ENCODE measurements around the gene SNAP23.
"Not testable (repeated sequence)": the region's sequence is repeated elsewhere in the genome, so short reads cannot be mapped to it uniquely, and the experiment has no call there.

The SNAP23 gene

GRCh38 chr15:42498212-42499068 lies 3.0 kb downstream of the SNAP23 start:
- no peak for DNase-seq (ENCODE audit: low read depth)

- DNase-seq (ENCODE audit: low read depth): no peak
These were observed 4.6 kb downstream of the SNAP23 start for GRCh38 chr15:42499858-42500609.

DNA sequence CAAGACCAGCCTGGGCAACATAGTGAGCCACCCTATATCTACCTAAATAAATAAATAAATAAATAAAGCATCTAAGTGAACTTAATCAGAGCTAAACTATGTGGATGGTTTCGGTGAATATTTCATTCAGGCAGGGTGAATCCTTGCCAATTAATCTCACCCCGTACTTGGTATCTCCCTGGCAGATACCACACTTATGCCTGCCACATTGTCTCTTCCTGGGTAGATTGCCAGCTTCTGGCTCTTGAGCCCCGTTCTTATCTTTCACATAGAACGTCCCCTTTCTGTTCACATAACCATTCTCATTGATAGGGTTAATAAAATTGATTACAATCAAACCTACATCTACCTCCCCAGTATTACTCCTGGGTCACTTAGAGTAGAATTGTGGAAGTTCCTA lies 7.0 kb downstream of the SNAP23 start:
- no peak for DNase-seq (ENCODE audit: low read depth)

DNA sequence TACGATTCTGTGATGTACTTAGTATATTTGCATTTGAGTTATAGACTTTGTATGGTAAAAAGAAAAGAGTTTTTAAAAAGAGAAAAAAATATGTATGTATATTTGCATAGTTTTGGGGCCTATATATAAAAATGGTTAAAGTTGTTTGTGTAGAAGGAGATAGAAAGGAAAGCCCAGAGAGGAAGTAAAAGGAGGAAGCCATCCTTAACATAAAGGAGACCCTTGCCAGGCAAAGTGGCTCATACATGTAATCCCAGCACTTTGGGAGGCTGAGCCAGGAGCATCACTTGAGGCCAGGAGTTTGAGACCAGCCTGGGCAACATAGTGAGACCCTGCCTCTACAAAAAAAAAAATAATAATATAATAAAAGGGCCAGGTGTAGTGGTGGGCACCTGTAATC lies 8.4 kb downstream of the SNAP23 start:
- DNase-seq (ENCODE audit: low read depth): no peak

GRCh38 chr15:42504631-42505030 lies 9.2 kb downstream of the SNAP23 start:
- no peak for DNase-seq (ENCODE audit: low read depth)

DNA sequence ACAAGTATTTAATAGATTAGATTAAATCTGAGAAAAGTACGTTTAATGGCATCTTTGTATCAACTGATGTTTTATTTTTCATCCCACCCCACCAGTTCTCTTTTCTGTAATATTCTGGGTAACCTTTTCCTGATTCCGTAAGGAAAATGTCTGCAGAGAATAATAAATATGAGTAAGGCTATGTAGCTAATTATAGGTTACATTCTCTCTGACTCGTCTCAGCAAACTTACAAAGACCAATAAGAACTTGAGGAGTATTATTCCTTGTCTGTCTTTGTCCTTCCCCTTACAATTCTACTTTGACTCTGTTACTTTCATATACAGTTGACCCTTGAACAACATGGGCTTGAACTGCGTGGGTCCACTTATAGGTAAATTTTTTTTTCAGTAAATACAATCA lies 12.1 kb downstream of the SNAP23 start:
- no peak for DNase-seq (ENCODE audit: low read depth)

DNA sequence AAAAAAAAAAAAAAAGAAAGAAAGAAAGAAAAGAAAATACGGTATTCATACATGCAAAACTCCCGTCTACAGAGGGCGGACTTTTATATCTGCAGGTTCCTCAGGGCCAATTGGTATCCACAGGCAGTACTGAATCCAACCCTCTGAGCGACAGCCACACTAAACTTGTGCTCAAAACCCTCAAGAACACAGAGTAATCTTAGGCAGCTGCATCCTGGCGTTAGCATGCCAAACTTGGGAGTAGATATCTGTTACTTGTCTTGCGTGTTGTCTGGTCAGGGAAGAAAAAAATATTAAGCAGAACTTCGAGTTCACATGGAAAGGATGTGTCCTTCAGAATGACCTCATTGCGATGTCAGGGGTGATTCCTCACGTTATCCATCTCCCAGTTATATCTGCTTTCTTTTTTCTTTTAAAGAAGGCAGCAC lies 12.8 kb downstream of the SNAP23 start:
- peak; percentile 91 for DNase-seq (ENCODE audit: low read depth)

- DNase-seq (ENCODE audit: low read depth): peak; percentile 36
These were observed 15.0 kb downstream of the SNAP23 start for GRCh38 chr15:42510258-42511006.

DNA sequence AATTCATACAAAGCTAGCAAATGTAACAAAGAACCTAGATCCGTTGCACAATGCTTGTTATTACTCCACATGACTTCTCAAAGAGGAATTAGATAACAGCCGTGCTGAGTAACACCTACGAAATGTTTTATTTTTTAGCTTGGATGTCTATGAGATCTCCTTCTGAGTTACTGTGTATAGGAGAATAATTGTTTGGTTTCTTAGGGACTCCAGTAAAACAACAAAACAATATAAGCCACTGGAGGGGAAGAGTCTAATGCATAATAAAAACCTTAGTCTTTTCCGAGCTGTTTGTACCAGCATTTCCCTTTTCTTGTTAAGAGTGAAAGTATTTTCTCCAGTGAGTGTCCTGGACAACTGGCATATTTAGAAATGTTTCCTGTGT lies 15.6 kb downstream of the SNAP23 start:
- peak; percentile 93 for DNase-seq (ENCODE audit: low read depth)

- DNase-seq (ENCODE audit: low read depth): no peak
These were observed 27.9 kb downstream of the SNAP23 start for GRCh38 chr15:42523331-42523730.

DNA sequence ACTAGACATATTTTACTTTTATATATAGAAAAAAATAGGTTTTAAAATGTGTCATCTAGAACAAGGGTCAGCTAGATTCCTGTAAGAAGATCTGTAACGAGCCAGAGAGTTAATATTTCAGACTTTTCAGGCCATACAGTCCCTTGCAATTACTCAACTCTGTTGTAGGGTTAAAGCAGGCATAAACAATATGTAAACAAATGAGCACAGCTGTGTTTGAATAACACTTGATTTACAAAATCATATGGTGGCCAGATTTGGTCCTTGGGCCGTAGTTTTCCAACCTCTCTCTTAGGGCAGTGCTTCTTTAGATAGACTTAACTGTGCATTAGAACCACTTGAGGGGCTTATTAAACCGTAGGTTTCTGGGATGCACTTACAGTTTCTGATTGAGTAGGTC lies 33.5 kb downstream of the SNAP23 start:
- no peak for DNase-seq (ENCODE audit: low read depth)

DNA sequence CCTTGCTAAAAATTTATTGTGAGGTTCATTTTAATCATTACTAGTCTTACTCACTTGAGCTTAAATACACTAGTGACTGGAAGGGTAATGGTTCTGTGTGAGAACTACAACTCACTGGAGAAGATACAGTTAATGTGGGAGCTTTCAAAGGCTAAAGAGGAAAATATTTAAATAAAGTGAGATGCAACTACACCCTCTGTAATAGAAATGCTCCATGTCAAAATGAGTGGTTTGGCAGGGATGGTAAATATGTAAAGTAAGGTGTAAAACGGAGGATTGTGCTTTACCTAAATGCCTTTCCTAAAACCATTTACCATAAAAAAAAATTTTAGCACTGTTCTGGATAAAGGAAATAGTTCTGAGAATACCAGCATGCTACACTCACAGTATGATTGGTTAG lies 37.8 kb downstream of the SNAP23 start:
- no peak for DNase-seq (ENCODE audit: low read depth)

DNA sequence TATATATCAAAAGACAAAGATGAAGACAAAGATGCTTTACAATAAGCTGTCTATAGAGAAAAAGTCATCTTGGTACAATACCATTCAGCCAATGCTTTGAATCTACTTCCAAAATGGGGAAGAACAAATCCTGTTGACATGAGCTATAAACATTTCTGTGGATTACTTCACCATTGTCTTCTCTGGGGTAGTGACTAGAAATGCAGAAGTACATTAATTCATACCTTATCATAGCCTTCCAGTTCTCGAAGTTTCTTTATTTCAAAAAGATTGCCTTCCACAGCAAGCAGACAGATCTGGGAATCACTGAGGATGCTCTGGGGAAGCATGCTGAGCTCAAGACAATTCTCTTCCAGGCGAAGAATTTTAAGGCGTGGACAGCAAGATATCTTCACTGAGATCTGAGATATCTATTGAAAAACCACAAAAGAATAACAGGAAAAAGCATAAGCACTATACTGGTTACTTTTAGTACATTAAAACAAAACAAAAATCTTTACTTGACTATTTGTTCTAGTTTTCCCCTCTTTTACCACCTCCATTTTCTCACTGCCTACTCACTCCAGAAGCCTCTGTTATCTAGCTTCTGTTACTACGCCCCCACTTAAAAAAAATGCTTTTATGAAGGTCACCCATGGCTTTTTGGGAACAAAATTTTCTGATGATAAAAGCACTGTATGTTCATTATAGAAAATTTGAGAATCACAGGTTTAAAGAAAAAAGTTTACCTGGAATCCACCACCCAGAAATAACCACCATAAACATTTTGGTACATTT lies 49.6 kb downstream of the SNAP23 start:
- no peak for DNase-seq (ENCODE audit: low read depth)

GRCh38 chr15:42547918-42548248 lies 52.4 kb downstream of the SNAP23 start:
- DNase-seq (ENCODE audit: low read depth): peak; percentile 54

DNA sequence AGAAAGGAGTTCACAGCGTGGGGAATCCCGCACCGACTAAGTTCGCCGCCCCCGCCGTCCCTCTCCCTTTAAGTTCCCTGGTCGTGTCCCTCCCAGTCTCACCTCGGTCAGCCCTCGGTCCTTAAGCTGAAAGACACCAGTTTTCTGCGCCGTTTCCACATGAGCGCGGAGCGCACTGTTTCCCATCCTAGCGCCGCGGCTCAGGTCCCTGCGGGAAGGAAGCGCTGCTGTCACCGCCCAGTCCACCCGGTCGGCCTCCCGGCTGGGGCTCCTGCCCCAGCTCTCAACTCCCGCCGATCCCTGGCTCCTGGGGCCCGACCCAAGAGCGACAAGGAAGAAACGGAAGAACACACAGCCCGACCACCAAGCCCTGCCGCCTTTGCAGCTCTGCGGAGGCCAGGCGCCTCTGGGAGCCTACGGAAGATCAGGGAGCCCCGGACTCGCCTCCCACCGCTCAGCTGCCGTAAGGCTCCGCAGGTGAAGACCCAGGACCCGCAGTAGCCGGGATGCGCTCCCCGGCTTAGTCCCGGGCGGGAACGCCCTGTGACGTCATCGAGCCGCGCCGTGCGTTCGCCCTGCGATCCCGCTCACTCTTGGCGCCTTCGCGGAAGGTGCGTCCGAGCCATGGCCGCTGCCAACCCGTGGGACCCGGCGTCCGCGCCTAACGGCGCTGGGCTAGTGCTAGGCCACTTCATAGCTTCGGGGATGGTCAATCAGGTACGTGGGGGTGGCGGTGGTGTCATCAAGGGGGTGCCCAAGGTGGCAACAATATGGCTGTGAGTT lies 53.0 kb downstream of the SNAP23 start, which contains the start of the genes HAUS2 and LRRC57:
TSS of gene HAUS2 (plus strand) at position 590 of the 783 bp plus-strand sequence. CDS start at position 625, 35 bp downstream.
TSS of gene LRRC57 (minus strand) at position 545 of the 783 bp plus-strand sequence. CDS start at position 186, 359 bp downstream.
- DNase-seq (ENCODE audit: low read depth): peak; percentile 76

- DNase-seq (ENCODE audit: low read depth): peak; percentile 28
These were observed 53.6 kb downstream of the SNAP23 start for GRCh38 chr15:42549032-42549491.

- DNase-seq (ENCODE audit: low read depth): no peak
These were observed 54.4 kb downstream of the SNAP23 start for GRCh38 chr15:42549741-42550392.

DNA sequence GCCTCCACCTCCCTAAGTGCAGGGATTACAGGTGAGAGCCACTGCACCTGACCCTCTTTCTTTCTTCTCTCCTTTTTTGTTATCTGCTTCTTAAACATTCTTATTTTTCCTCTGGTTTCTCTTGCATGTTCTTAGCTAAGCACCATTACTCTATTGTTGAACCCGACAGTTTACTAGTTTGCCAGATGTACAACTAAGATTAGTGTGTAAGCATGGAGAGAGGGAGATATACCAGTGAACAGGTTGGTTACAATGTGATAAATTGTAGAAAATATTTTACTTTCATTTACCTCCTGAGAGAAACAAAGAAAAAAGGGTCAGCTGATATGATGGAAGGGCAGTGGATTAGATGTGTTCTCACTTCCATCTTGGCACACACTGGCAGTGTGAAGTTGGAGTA lies 58.1 kb downstream of the SNAP23 start:
- no peak for DNase-seq (ENCODE audit: low read depth)

DNA sequence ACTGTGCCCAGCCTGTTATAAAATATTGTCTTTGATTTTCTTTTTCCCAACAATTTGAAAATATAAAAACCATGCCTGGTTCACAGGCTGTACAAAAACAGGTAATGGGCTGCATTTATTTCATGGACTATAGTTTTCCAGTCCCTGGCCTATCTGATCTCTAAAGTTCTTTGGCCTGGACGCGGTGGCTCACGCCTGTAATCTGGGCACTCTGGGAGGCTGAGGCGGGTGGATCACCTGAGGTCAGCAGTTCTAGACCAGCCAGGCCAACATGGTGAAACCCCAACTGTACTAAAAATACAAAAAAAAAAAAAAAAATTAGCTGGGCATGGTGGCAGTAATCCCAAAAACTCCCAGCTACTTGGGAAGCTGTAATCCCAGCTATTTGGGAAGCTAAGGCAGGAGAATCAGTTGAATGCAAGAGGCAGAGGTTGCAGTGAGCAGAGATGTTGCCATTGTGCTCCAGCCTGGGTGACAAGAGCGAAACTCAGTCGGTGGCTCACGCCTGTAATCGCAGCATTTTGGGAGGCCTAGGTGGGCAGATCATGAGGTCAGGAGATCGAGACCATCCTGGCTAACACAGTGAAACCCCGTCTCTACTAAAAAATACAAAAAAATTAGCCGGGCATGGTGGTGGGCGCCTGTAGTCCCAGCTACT lies 61.2 kb downstream of the SNAP23 start:
- not testable (repeated sequence) for DNase-seq (ENCODE audit: low read depth)

DNA sequence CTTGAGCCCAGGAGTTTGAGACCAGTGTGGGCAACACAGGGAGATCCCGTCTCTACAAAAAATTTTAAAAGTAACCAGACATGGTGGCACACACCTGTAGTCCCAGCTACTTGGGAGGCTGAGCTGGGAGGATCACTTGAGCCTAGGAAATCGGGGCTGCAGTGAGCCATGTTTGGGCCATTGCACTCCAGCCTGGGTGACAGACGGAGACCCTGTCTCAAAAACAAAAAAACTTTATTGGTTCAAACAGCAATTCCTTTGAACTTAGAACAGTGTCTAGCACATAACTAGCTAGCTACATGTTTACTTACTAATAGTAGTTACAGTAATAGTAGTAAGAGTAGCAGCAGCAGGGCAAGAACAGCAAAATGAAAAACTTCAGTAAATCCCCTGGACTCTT lies 63.3 kb downstream of the SNAP23 start:
- DNase-seq (ENCODE audit: low read depth): no peak

All from amniotic epithelial cell (primary cell).